GM21737 (cell line): Measurements from ENCODE around the gene DDX17.
"Not testable (repeated sequence)": the region's sequence is repeated elsewhere in the genome, so short reads cannot be mapped to it uniquely, and the experiment has no call there.

ENCODE experiments used
- ATAC-seq: cut with Tn5 transposase; IDR thresholded peaks from one replicate; pipeline ENCODE4 v1.9.1; 2021; ENCODE audit warnings: mild to moderate bottlenecking, moderate library complexity; ENCODE audit not compliant: unreplicated experiment

DDX17 gene

GRCh38 chr22:38494498-38494897 is 11.6 kb downstream of the DDX17 start:
- no peak for ATAC-seq

- ATAC-seq: no peak
These were observed 14.3 kb downstream of the DDX17 start for GRCh38 chr22:38491707-38492348.

- ATAC-seq: no peak
These were observed 15.2 kb downstream of the DDX17 start for GRCh38 chr22:38490915-38491314.

- ATAC-seq: no peak
These were observed 15.6 kb downstream of the DDX17 start for GRCh38 chr22:38490475-38490874.

GRCh38 chr22:38489561-38490145 is 16.5 kb downstream of the DDX17 start:
- no peak for ATAC-seq

GRCh38 chr22:38489142-38489541 is 17.0 kb downstream of the DDX17 start:
- no peak for ATAC-seq

GRCh38 chr22:38487946-38488345 is 18.2 kb downstream of the DDX17 start:
- no peak for ATAC-seq

GRCh38 chr22:38485783-38486182 is 20.3 kb downstream of the DDX17 start:
- no peak for ATAC-seq

GRCh38 chr22:38484244-38484643 is 21.9 kb downstream of the DDX17 start:
- ATAC-seq: no peak

- no peak for ATAC-seq
These were observed 23.3 kb downstream of the DDX17 start for GRCh38 chr22:38482662-38483308.

- no peak for ATAC-seq
These were observed 24.2 kb downstream of the DDX17 start for GRCh38 chr22:38481871-38482332.

GRCh38 chr22:38481162-38481870 is 24.8 kb downstream of the DDX17 start:
- ATAC-seq: no peak

- ATAC-seq: no peak
These were observed 26.8 kb downstream of the DDX17 start for GRCh38 chr22:38479096-38479837.

GRCh38 chr22:38477585-38477984 is 28.5 kb downstream of the DDX17 start:
- ATAC-seq: no peak

- no peak for ATAC-seq
These were observed 32.0 kb downstream of the DDX17 start for GRCh38 chr22:38474003-38474607.

- no peak for ATAC-seq
These were observed 34.9 kb downstream of the DDX17 start for GRCh38 chr22:38471237-38471636.

GRCh38 chr22:38470179-38470578 is 35.9 kb downstream of the DDX17 start:
- ATAC-seq: not testable (repeated sequence)

GRCh38 chr22:38469306-38469781 is 36.8 kb downstream of the DDX17 start:
- no peak for ATAC-seq

- ATAC-seq: no peak
These were observed 37.4 kb downstream of the DDX17 start for GRCh38 chr22:38468443-38469305.
